Prostate gland (tissue), 2 donors: ENCODE data around the gene TUT7. TPM values are rescaled to one million over a fixed set of nuclear protein-coding genes. Genes with fewer than 3 reads are reported as not detected.

Source experiments
- DNase-seq: peaks from one replicate; pipeline ENCODE4 v3.0.0-alpha.2; 2019; ENCODE audit warnings: low spot score
- H3K27ac ChIP-seq, 2 donors: fragments of 200-600 bp; sonication (generic); 2 replicates each; pipeline ENCODE4 v1.5.1; 2017 to 2019
- H3K27me3 ChIP-seq: fragments of 200-600 bp; sonication (generic); replicated peaks from 2 replicates; pipeline ENCODE4 v1.5.1; 2019; ENCODE audit not compliant: insufficient read depth
- H3K36me3 ChIP-seq, 2 donors: fragments of 200-600 bp; sonication (generic); 1 replicate in 1 of 2; 2 replicates in 1 of 2; pipeline versions ENCODE4 v1.5.1 to v1.8.1; 2017 to 2019
- H3K4me1 ChIP-seq: fragments of 200-600 bp; sonication (generic); replicated peaks from 2 replicates; pipeline ENCODE4 v1.5.1; 2019
- H3K4me3 ChIP-seq, 2 donors: fragments of 200-600 bp; sonication (generic); 2 replicates each; pipeline ENCODE4 v1.5.1; 2017 to 2019
- H3K9me3 ChIP-seq: fragments of 200-600 bp; sonication (generic); 2 replicates; pipeline ENCODE4 v1.5.1; 2017
- POLR2A ChIP-seq: fragments of 450-650 bp; IDR thresholded peaks from one replicate; pipeline ENCODE4 v1.6.1; 2016; ENCODE audit warnings: antibody characterized with exemption, mild to moderate bottlenecking
- POLR2AphosphoS5 ChIP-seq: sonication (generic); formaldehyde crosslinking; IDR thresholded peaks from one replicate; pipeline ENCODE4 v1.6.1; 2017; ENCODE audit warnings: antibody characterized with exemption
- WGBS: methylation state at CpG from one replicate; pipeline ENCODE4 v1.1.5; 2018; 5-methylcytosine and 5-hydroxymethylcytosine counted together
- intact Hi-C: fragments of 100-400 bp; cut with DNase I; formaldehyde crosslinking; loops from one replicate; pipeline ENCODE4 v1.14.2; 2022
- total RNA-seq, 2 donors: library from RNA; depleted of rRNA; stranded (reverse); fragments of >200 nt; gene quantifications; one replicate each; pipeline ENCODE4 v1.1.0, GENCODE V29; 2016
- TF ChIP-seq, protein P1 (sequence below), 4 experiments: fragments of 200-600 bp in 2 of 4; fragments of 450-650 bp in 2 of 4; sonication (generic) in 2 of 4; IDR thresholded peaks; 1 replicate in 3 of 4; 2 replicates in 1 of 4; pipeline ENCODE4 v1.5.1; 2016 to 2019; ENCODE audit warnings: antibody characterized with exemption in 4 of 4, mild to moderate bottlenecking in 2 of 4, moderate library complexity in 2 of 4

Gene TUT7
- total RNA-seq, 2 donors from 2014 or later, result 44.0 to 112 TPM

GRCh38 chr9:86279839-86280238 lies 74.4 kb downstream of the TUT7 start:
- Histone ChIP-seq H3K27me3 (no peaks in the 10 kb centered on the region), H3K4me1 (peaks cover 3% of the 10 kb centered on the region), H3K36me3 (no peaks in the 10 kb centered on the region), H3K9me3 (no peaks in the 10 kb centered on the region), H3K27ac (no peak overlapping the region), H3K4me3 (no peak overlapping the region)
- no peak for DNase-seq
- TF ChIP-seq, protein P1, sequence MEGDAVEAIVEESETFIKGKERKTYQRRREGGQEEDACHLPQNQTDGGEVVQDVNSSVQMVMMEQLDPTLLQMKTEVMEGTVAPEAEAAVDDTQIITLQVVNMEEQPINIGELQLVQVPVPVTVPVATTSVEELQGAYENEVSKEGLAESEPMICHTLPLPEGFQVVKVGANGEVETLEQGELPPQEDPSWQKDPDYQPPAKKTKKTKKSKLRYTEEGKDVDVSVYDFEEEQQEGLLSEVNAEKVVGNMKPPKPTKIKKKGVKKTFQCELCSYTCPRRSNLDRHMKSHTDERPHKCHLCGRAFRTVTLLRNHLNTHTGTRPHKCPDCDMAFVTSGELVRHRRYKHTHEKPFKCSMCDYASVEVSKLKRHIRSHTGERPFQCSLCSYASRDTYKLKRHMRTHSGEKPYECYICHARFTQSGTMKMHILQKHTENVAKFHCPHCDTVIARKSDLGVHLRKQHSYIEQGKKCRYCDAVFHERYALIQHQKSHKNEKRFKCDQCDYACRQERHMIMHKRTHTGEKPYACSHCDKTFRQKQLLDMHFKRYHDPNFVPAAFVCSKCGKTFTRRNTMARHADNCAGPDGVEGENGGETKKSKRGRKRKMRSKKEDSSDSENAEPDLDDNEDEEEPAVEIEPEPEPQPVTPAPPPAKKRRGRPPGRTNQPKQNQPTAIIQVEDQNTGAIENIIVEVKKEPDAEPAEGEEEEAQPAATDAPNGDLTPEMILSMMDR (IDR thresholded peaks at IDR 0.05), result no peak
- TF ChIP-seq POLR2A (no peak), POLR2AphosphoS5 (no peak)
- 91% methylated on average over 3 of the region's 3 CpGs for WGBS
- intact Hi-C loops, result loop anchor here (5.0 to 10.0 kb wide), 2 partner anchors 72 to 465 kb away; partner anchors contain the start of gene TUT7

DNA sequence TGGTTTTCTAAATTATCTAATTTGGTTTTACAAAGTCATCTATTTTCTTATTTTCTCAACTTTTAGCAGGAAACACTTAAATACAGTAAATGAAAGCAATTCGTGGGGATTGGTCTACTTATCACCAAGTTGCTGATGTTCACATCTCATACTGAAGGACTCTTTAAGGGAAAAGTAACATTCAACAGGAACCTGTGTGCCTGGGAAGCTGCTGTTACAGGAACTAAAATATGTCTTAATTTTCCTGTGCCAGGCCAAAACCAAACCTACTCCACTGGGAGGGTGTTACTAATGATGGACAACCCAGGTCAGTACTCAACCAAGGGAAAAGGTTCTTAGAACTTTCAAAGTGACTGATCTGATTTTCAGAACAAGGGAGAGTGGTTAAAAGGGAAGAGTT lies 77.1 kb downstream of the TUT7 start:
- TF ChIP-seq, protein P1 (IDR thresholded peaks at IDR 0.05), result no peak
- TF ChIP-seq POLR2AphosphoS5, result no peak
- TF ChIP-seq POLR2A, result no peak
- Histone ChIP-seq H3K9me3 (no peaks in the 10 kb centered on the region), H3K27me3 (no peaks in the 10 kb centered on the region), H3K4me1 (peaks cover 3% of the 10 kb centered on the region), H3K4me3 (no peak overlapping the region), H3K36me3 (no peaks in the 10 kb centered on the region), H3K27ac (no peak overlapping the region)
- WGBS, result 74% methylated on average over 1 of the region's 1 CpG
- DNase-seq, result no peak
- intact Hi-C loops, result no loop called here

DNA sequence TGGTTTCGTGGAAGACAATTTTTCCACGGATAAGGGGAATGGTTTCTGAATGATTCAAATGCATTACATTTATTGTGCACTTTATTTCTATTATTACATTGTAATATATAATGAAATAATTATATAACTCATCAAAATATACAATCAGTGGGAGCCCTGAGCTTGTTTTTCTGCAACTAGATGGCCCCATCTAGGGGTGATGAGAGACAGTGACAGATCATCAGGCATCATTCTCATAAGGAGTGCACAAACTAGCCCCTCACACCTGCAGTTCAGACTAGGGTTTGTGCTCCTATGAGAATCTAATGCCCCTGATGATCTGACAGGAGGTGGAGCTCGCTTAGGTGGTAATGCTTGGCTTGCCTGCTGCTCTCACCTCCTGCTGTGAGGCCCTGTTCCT lies 78.2 kb downstream of the TUT7 start:
- intact Hi-C loops, result no loop called here
- TF ChIP-seq, protein P1 (IDR thresholded peaks at IDR 0.05), result no peak
- TF ChIP-seq POLR2AphosphoS5 (no peak), POLR2A (no peak)
- peaks cover 3% of the 10 kb centered on the region for H3K4me1 ChIP-seq
- no peak overlapping the region for H3K27ac ChIP-seq
- DNase-seq, result no peak
- H3K36me3 ChIP-seq, result no peaks in the 10 kb centered on the region
- H3K27me3 ChIP-seq, result no peaks in the 10 kb centered on the region
- no peaks in the 10 kb centered on the region for H3K9me3 ChIP-seq
- H3K4me3 ChIP-seq, result no peak overlapping the region
- 83% methylated on average over 3 of the region's 3 CpGs for WGBS

DNA sequence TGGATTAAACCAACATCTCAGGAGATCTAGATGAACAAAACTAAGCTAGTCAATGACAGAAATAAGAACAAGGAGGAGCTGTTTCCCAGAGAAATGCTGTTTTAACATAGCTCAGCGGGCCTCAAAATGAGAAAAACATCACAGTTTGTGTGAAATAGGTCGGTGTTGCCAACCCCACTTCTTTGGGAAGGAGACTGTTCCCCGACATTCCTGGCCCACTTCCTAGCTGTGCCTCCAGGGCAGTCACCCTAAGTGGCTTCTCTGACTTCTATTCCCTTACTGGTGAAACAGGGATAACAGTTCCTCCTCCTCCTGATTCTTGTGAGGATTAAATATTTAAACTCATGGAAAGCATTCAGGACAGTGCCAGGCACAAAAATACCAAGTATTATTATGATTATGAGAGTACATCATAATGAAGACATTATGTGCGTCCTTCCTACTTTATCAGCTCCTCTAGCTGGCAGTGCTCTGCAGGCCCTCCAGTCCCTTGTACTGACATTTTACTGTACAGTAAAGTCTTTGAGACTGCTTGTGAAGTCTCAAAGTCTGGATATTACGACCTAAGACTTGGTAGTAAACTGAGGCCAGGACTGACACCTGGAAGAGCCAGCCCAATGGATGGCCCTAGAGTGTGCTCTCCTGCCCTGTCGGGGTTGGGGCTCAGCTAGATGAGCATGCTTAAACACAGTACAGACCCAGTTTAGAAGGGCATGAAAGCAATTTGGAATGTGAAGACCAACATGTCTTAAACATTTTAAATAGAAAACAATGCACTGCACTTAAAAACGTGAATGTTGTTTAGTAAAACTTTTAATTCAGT lies 79.2 kb downstream of the TUT7 start:
- TF ChIP-seq, protein P1 (IDR thresholded peaks at IDR 0.05), result no peak
- H3K4me3 ChIP-seq, result no peak overlapping the region
- WGBS, result 73% methylated on average over 7 of the region's 7 CpGs
- no peaks in the 10 kb centered on the region for H3K36me3 ChIP-seq
- no peaks in the 10 kb centered on the region for H3K27me3 ChIP-seq
- no peak overlapping the region for H3K27ac ChIP-seq
- H3K4me1 ChIP-seq, result peaks cover 3% of the 10 kb centered on the region
- H3K9me3 ChIP-seq, result no peaks in the 10 kb centered on the region
- intact Hi-C loops, result no loop called here
- DNase-seq, result no peak

DNA sequence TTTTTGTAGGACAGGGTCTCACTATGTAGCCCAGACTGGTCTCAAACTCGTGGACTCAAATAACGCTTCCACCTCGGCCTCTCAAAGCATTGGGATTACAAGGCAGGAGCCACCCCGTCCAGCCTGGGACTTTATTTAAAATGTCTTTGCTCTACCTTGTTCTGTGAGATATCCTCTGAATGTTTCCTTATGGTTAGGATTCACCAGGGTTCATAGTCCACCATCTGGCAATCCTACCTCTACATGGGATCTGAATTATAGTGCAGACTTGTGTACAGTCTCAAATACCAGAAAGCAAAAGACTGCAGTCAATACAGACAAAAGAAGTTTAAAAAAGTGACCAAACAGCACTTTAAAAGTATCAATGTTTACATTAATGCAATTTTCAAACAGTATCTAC lies 82.0 kb downstream of the TUT7 start:
- Histone ChIP-seq H3K4me3 (no peak overlapping the region), H3K4me1 (no peaks in the 10 kb centered on the region), H3K27ac (no peak overlapping the region), H3K27me3 (no peaks in the 10 kb centered on the region), H3K36me3 (no peaks in the 10 kb centered on the region), H3K9me3 (no peaks in the 10 kb centered on the region)
- TF ChIP-seq, protein P1 (IDR thresholded peaks at IDR 0.05), result no peak
- TF ChIP-seq POLR2AphosphoS5, result no peak
- no peak for DNase-seq
- intact Hi-C loops, result no loop called here
- WGBS, result 93% methylated on average over 4 of the region's 4 CpGs
